ENCODE measurements around the gene RNF11. TPM values are rescaled to one million over a fixed set of nuclear protein-coding genes. Genes with fewer than 3 reads are reported as not detected.
A peak's percentile ranks its signal among the peaks of the same experiment; 100 is the strongest.

Gene RNF11
- total RNA-seq, 1 experiment from 2014 or later: 142 TPM

DNA sequence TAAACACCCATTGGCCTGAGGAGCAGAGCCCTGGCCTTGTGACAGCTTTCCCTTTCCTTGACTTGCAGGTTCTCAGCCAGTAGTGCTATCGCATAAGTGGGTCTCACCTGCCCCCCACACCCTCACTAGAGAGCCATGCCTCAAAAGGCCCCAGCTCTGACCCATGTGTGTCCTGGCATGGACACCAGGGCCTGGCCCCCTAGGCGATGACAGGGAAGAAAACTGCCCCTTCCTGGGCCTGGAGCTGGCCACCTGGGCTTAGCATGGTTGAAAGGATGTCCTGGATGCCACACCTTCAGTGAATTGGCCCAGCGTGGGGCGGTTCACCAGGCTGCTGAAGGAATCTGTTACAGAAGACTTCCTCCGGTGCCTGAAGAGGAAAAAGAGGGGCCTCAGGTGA is 75.8 kb downstream of the RNF11 start:
- DNase-seq (ENCODE audit: low read depth): no peak

GRCh38 chr1:51312718-51313117 is 76.6 kb downstream of the RNF11 start:
- no peak for DNase-seq (ENCODE audit: low read depth)

- DNase-seq (ENCODE audit: low read depth): peak; percentile 59
Measured at GRCh38 chr1:51313268-51313852, 77.3 kb downstream of the RNF11 start.

GRCh38 chr1:51313961-51314777 is 78.1 kb downstream of the RNF11 start:
- DNase-seq (ENCODE audit: low read depth): peak; percentile 87

- DNase-seq (ENCODE audit: low read depth): no peak
Measured at GRCh38 chr1:51314974-51315373, 78.9 kb downstream of the RNF11 start.

GRCh38 chr1:51316113-51316845 is 80.2 kb downstream of the RNF11 start:
- peak; percentile 16 for DNase-seq (ENCODE audit: low read depth)

DNA sequence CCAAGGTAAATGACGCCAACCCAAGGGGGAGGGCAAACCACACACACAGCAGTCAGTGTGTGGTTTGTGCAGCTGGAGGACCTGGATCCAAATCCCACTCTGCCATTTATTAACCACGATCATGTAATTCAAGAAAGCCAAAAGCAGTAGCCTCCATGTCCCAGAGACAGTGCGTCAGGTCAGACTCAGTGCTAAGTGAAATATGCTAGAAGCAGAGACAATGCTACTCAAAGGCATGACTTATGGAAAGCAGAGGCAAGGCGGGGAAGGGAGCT is 80.7 kb downstream of the RNF11 start:
- peak; percentile 17 for DNase-seq (ENCODE audit: low read depth)

- DNase-seq (ENCODE audit: low read depth): no peak
Measured at GRCh38 chr1:51317798-51318197, 81.7 kb downstream of the RNF11 start.

GRCh38 chr1:51320967-51321923 is 85.2 kb downstream of the RNF11 start:
- DNase-seq (ENCODE audit: low read depth): no peak

DNA sequence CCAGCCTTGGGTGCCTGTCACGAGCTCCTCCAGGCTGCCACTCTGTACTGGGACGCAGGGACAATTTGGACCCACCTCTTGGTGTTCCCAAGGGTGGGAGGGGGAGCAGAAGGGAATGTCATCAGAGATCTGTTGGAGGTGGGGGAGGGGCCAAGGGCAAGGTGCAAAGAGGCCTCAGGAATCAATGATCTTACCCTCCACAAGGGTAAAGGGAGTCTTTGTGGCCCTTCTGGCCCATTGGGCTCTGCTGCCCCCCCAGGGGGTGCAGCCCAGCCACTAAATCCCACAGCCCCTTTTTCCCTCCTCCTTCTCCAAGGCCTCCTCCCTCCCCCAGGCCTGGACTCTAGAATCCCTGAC is 85.8 kb downstream of the RNF11 start:
- no peak for DNase-seq (ENCODE audit: low read depth)

GRCh38 chr1:51322417-51323101 is 86.5 kb downstream of the RNF11 start:
- no peak for DNase-seq (ENCODE audit: low read depth)

Other genes starting within 250 kb of the RNF11 start
- not detected in 2 replicates for gene C1orf185, start 134.0 kb upstream of the RNF11 start, total RNA-seq (2014; rRNA removed; shearing (Covaris generic))
- not detected in 2 replicates for gene TTC39A, start 94.3 kb downstream of the RNF11 start, total RNA-seq (2014; rRNA removed; shearing (Covaris generic))